Measurements from ENCODE around the gene RPTOR.
"Not testable (repeated sequence)": the region's sequence is repeated elsewhere in the genome, so short reads cannot be mapped to it uniquely, and the experiment has no call there.

Gene RPTOR

GRCh38 chr17:80544655-80545498 lies at the start of gene RPTOR:
RPTOR (plus strand) TSS chr17:80544838; CDS start chr17:80545630, 792 bp downstream.
- no peak for FAIRE-seq

GRCh38 chr17:80497726-80498241 lies 46.9 kb upstream of the RPTOR start:
- no peak for FAIRE-seq

- no peak for FAIRE-seq
Observed at GRCh38 chr17:80498242-80498919, 46.3 kb upstream of the RPTOR start.

- no peak for FAIRE-seq
Observed at GRCh38 chr17:80498920-80499410, 45.7 kb upstream of the RPTOR start.

GRCh38 chr17:80499560-80499959 lies 45.1 kb upstream of the RPTOR start:
- no peak for FAIRE-seq

GRCh38 chr17:80499961-80500665 lies 44.5 kb upstream of the RPTOR start:
- FAIRE-seq: no peak

GRCh38 chr17:80501741-80502577 lies 42.7 kb upstream of the RPTOR start:
- FAIRE-seq: no peak

GRCh38 chr17:80502578-80502877 lies 42.1 kb upstream of the RPTOR start:
- FAIRE-seq: no peak

GRCh38 chr17:80503031-80503430 lies 41.6 kb upstream of the RPTOR start:
- FAIRE-seq: no peak

GRCh38 chr17:80503921-80504320 lies 40.7 kb upstream of the RPTOR start:
- FAIRE-seq: no peak

GRCh38 chr17:80504686-80505413 lies 39.8 kb upstream of the RPTOR start:
- no peak for FAIRE-seq

GRCh38 chr17:80507177-80507576 lies 37.5 kb upstream of the RPTOR start:
- FAIRE-seq: not testable (repeated sequence)

GRCh38 chr17:80507965-80508364 lies 36.7 kb upstream of the RPTOR start:
- FAIRE-seq: no peak

GRCh38 chr17:80509311-80509710 lies 35.3 kb upstream of the RPTOR start:
- FAIRE-seq: no peak

GRCh38 chr17:80510132-80510531 lies 34.5 kb upstream of the RPTOR start:
- FAIRE-seq: no peak

- FAIRE-seq: no peak
Observed at GRCh38 chr17:80510772-80511171, 33.9 kb upstream of the RPTOR start.

GRCh38 chr17:80511222-80512180 lies 33.1 kb upstream of the RPTOR start:
- FAIRE-seq: no peak

GRCh38 chr17:80512233-80512632 lies 32.4 kb upstream of the RPTOR start:
- FAIRE-seq: no peak

GRCh38 chr17:80513201-80513600 lies 31.4 kb upstream of the RPTOR start:
- FAIRE-seq: no peak

- no peak for FAIRE-seq
Observed at GRCh38 chr17:80513892-80514291, 30.7 kb upstream of the RPTOR start.
